Stimulated activated CD8-positive, alpha-beta memory T cell treated with anti-CD3 and anti-CD28 coated beads, Interleukin-7, amount 100 ng/mL, for 24 hours (primary cell): Measurements from ENCODE around the gene MNT.

Experiments
- DNase-seq: peaks from one replicate; pipeline ENCODE4 v3.0.0-alpha.2; 2020; ENCODE audit warnings: low read depth

Gene MNT

GRCh38 chr17:2380950-2381649 lies 19.8 kb downstream of the MNT start:
- no peak for DNase-seq

GRCh38 chr17:2380226-2380922 lies 20.5 kb downstream of the MNT start:
- no peak for DNase-seq

- no peak for DNase-seq
Measured at GRCh38 chr17:2379489-2380225, 21.2 kb downstream of the MNT start.

GRCh38 chr17:2378905-2379304 lies 22.0 kb downstream of the MNT start:
- DNase-seq, result no peak

DNA sequence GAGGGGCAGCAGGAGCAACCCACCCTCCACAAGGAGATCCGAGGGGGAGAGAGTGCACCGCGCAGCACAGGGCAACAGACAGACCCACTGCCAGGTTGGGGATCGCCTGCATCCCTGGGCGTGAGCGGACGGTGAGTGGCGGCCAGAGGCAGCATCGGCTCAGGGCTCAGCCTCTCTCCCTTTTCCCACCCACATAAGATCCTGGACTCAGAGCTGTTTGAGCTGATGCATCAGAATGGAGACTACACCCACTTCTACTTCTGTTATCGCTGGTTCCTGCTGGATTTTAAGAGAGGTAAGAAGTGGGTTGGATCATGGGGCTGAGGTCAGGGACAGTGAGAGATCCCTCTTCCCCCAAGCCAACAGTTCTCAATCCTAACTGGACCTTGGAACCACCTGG lies 23.2 kb downstream of the MNT start:
- no peak for DNase-seq

GRCh38 chr17:2376107-2376506 lies 24.8 kb downstream of the MNT start:
- no peak for DNase-seq

GRCh38 chr17:2375406-2375805 lies 25.5 kb downstream of the MNT start:
- DNase-seq, result no peak

DNA sequence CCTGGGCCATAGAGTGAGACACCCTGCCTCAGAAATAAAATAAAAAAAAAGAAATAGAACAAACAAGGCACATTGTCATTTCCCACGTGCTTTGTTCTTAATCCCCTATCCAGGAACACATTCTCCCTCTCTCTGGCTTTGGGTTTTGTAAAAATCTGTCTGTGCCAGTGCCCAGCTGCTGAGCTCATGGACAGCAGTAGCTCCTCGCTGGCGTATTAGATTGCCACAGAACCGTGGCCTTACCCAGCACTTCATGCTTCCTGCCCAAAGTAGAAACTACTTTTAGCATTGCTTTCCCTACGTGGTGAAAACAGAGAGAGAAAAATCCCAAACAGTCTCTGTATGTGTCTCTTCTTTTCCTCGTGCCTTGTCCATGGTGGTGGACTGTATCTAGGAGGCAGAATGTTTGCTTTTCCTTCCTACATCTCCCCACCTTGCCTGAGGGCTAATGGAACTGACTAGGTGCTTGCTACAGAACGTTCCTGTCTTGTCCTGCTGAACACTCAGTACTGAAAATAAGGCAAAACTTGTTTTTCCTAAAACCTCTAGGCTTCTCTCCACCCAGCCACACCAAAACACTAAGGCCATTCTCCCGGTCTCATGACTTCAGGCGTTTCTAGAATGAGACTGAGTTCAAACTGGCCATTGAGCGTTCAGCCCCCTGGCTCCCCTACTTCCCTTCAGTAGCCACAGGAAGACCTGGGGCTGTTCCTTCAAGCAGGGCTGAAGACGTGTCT lies 26.1 kb downstream of the MNT start:
- DNase-seq, result no peak

DNA sequence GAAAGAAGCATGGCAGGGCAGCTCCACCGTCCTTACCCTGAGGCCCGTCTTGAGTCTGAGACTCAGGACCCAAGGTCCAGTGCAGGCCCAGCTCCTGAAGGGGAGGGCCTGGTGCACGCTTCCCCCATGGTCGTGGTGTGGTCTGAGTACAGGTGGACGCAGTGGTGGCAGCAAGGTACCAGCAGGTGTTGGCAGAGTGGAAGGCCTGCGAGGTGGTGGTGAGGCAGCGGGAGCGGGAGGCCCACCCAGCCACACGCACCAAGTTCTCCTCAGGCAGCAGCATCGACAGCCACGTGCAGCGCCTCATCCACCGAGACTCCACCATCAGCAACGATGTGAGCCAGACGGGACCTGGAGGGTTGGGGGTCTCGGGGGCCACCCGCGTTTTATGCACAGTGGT lies 27.7 kb downstream of the MNT start:
- no peak for DNase-seq

GRCh38 chr17:2372681-2373080 lies 28.2 kb downstream of the MNT start:
- DNase-seq, result no peak

DNA sequence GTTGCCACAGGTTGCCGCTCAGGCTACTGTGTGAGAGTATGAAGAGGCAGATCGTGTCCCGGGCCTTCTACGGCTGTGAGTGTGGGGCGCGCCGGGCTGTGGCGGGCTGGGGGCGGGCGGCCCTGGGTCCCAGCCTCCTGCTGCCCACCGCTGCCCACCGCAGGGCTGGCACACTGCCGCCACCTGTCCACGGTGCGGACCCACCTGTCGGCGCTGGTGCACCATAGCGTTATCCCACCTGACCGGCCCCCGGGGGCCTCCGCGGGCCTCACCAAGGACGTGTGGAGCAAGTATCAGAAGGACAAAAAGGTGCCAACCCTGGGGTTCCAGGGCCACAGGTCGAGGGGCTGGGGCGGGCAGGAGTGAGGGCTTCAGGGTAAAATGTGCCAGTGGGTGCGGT lies 28.7 kb downstream of the MNT start:
- DNase-seq, result no peak

GRCh38 chr17:2371183-2372130 lies 29.4 kb downstream of the MNT start:
- DNase-seq, result no peak

- DNase-seq, result no peak
Measured at GRCh38 chr17:2370211-2370589, 30.7 kb downstream of the MNT start.

DNA sequence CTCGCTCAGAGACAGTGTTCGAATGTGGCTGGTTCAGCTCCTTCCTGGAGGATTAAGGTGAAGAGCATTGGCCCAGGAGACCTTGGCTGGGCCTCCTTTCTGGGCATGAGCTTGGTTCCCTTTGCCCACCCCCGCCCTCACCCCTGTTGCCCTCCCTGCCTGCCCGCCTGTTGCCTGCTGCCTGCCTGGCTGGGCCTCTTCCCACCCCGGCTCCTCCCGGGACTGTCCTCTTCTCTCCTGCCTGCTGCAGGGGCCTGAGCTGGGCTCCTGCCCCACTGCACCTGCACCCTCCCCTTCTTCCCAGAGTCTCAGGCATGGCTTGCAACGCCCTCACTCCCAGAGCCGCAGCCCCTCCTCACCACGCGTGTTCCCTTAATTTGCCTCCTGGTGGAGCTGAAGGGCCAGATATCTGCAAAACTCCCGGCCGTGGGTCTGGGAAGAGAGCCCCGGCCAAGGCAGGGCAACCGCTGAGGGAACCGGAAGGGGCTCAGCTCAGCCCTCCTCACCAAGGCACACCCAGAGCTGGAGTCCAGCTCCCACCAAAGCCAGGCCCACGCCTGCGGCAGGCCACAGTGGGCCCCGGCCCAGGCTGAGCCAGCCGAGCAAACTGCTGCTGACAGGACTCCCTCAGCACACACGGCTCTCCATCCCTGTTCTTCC lies 31.2 kb downstream of the MNT start:
- DNase-seq, result no peak

DNA sequence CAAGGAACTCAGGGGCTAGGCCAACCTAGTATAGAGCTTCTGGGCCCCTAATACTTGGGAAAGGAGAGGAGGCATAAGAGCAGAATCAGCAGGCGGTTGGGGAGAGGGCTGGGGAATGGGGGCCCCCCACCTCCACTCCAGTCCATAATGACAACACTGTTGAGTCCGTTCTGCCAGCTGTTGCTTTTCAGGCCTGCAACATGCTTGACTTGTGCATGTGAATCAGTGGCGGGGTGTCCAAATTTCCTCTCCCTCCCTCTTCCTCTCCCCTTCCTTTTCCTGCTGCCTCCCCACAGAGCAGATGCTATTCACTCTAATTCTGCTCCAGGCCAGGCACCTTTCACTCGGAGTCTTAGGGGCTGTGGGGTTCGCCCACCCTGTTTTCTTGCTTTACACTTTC lies 31.8 kb downstream of the MNT start:
- no peak for DNase-seq

- DNase-seq, result no peak
Measured at GRCh38 chr17:2368359-2368758, 32.5 kb downstream of the MNT start.

GRCh38 chr17:2366747-2367494 lies 33.9 kb downstream of the MNT start:
- no peak for DNase-seq

DNA sequence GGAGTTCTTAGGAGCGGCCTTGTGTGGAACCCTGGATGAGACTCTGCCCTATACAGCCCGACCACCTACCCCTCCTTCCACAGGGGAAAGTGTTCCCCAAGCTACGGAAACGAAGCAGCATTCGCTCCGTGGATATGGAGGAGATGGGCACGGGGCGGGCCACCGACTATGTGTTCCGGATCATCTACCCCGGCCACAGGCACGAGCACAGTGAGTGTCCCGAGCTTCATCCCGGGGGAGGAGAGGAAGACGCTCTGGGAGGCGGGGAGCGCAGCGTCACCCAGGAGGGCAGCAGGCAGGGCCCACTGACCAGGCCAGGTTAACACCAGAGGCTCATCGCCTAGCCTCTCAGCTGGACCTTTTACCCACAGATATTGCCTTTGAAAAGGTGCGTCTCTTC lies 35.7 kb downstream of the MNT start:
- DNase-seq, result no peak

- no peak for DNase-seq
Measured at GRCh38 chr17:2364763-2365116, 36.1 kb downstream of the MNT start.
